ENCODE measurements around the gene ST8SIA1. TPM values are rescaled to one million over a fixed set of nuclear protein-coding genes. Genes with fewer than 3 reads are reported as not detected.

ST8SIA1 gene
- total and polyA plus RNA-seq, 9 donors: 0.69 to 18.1 (median 4.1) TPM

GRCh38 chr12:22276867-22277266 is 57.6 kb downstream of the ST8SIA1 start:
- H3K4me1 ChIP-seq (ENCODE audit: insufficient read depth): peaks cover 2% of the 10 kb centered on the region
- WGBS, 3 donors: 61 to 77% (median 72%) methylated on average over 3 of the region's 3 CpGs
- intact Hi-C loops (cut with DNase I): no loop called here
- H3K4me3 ChIP-seq: no peak overlapping the region
- TF ChIP-seq CTCF (IDR thresholded peaks at IDR 0.05): no peak
- no peak for TF ChIP-seq POLR2A (IDR thresholded peaks at IDR 0.05)
- TF ChIP-seq EP300 (IDR thresholded peaks at IDR 0.05): no peak
- H3K36me3 ChIP-seq: no peaks in the 10 kb centered on the region
- H3K27me3 ChIP-seq: no peaks in the 10 kb centered on the region
- no peaks in the 10 kb centered on the region for H3K9me3 ChIP-seq
- H3K27ac ChIP-seq: no peak overlapping the region
- DNase-seq: no peak

GRCh38 chr12:22276313-22276712 is 58.2 kb downstream of the ST8SIA1 start:
- intact Hi-C loops (cut with DNase I): no loop called here
- no peaks in the 10 kb centered on the region for H3K9me3 ChIP-seq
- H3K4me1 ChIP-seq (ENCODE audit: insufficient read depth): peaks cover 2% of the 10 kb centered on the region
- H3K27ac ChIP-seq: peak overlapping the region; percentile 17 to 66
- 59 to 62% (median 59%) methylated on average over 5 of the region's 5 CpGs for WGBS, 3 donors
- no peaks in the 10 kb centered on the region for H3K27me3 ChIP-seq
- TF ChIP-seq POLR2A (IDR thresholded peaks at IDR 0.05) (no peak), CTCF (IDR thresholded peaks at IDR 0.05) (no peak), EP300 (IDR thresholded peaks at IDR 0.05) (no peak)
- no peak for DNase-seq
- H3K36me3 ChIP-seq: no peaks in the 10 kb centered on the region
- no peak overlapping the region for H3K4me3 ChIP-seq

- H3K27ac ChIP-seq: peak overlapping the region; percentile 17 to 66
- H3K4me3 ChIP-seq: no peak overlapping the region
- TF ChIP-seq CTCF (IDR thresholded peaks at IDR 0.05) (no peak), POLR2A (IDR thresholded peaks at IDR 0.05) (no peak), EP300 (IDR thresholded peaks at IDR 0.05) (no peak)
- H3K4me1 ChIP-seq (ENCODE audit: insufficient read depth): peaks cover 2% of the 10 kb centered on the region
- no peaks in the 10 kb centered on the region for H3K27me3 ChIP-seq
- 3 to 15% (median 12%) methylated on average over 2 of the region's 2 CpGs for WGBS, 3 donors
- no peaks in the 10 kb centered on the region for H3K9me3 ChIP-seq
- intact Hi-C loops (cut with DNase I): no loop called here
- H3K36me3 ChIP-seq: no peaks in the 10 kb centered on the region
- DNase-seq: peak; percentile 83 to 93 (median 86)
Measured at GRCh38 chr12:22275843-22276242, 58.7 kb downstream of the ST8SIA1 start.

- 64 to 70% (median 69%) methylated on average over 11 of the region's 11 CpGs for WGBS, 3 donors
- TF ChIP-seq CTCF (IDR thresholded peaks at IDR 0.05) (no peak), POLR2A (IDR thresholded peaks at IDR 0.05) (no peak), EP300 (IDR thresholded peaks at IDR 0.05) (no peak)
- intact Hi-C loops (cut with DNase I): no loop called here
- Histone ChIP-seq H3K4me1 (ENCODE audit: insufficient read depth) (peaks cover 2% of the 10 kb centered on the region), H3K36me3 (no peaks in the 10 kb centered on the region), H3K27ac (no peak overlapping the region), H3K4me3 (no peak overlapping the region), H3K9me3 (no peaks in the 10 kb centered on the region), H3K27me3 (no peaks in the 10 kb centered on the region)
- DNase-seq: no peak
Measured at GRCh38 chr12:22272335-22273151, 62.0 kb downstream of the ST8SIA1 start.

Data from ovary (tissue), 9 donors.